Keratinocyte (primary cell): ENCODE data around the gene MYO16. TPM values are rescaled to one million over a fixed set of nuclear protein-coding genes. Genes with fewer than 3 reads are reported as not detected.

ENCODE experiments used
- DNase-seq: peaks from one replicate; pipeline ENCODE4 v3.0.0-alpha.2; 2011; ENCODE audit warnings: low read depth, missing footprints, low spot score
- FAIRE-seq: peaks from 2 replicates; lab custom pipeline; 2011; peaks lifted over from hg19 to GRCh38; lab: Jason Lieb, UNC
- H2AFZ ChIP-seq: 2 replicates; pipeline ENCODE4 v1.6.0; 2012; ENCODE audit warnings: low read length, control low read depth, inconsistent platforms; ENCODE audit not compliant: control insufficient read depth
- H3K27ac ChIP-seq: 2 replicates; pipeline ENCODE4 v1.5.1; 2011; ENCODE audit warnings: low read length; ENCODE audit not compliant: control insufficient read depth, insufficient read depth
- H3K27me3 ChIP-seq: 3 replicates; pipeline ENCODE4 v1.6.0; 2011; ENCODE audit warnings: low read length; ENCODE audit not compliant: control insufficient read depth, insufficient read depth; ENCODE audit errors: extremely low read depth
- H3K36me3 ChIP-seq, 2 experiments: 2 replicates in 1 of 2; 3 replicates in 1 of 2; pipeline ENCODE4 v1.5.1; 2011; ENCODE audit warnings: low read length in 2 of 2, mild to moderate bottlenecking in 1 of 2; ENCODE audit not compliant: control insufficient read depth in 2 of 2, insufficient read depth in 2 of 2; ENCODE audit errors: extremely low read depth in 1 of 2
- H3K4me1 ChIP-seq: 3 replicates; pipeline ENCODE4 v1.5.1; 2011; ENCODE audit warnings: low read length; ENCODE audit not compliant: control insufficient read depth, insufficient read depth; ENCODE audit errors: extremely low read depth
- H3K4me2 ChIP-seq: 3 replicates; pipeline ENCODE4 v1.6.0; 2011; ENCODE audit warnings: low read depth, low read length; ENCODE audit not compliant: control insufficient read depth, insufficient read depth; ENCODE audit errors: extremely low read depth
- H3K4me3 ChIP-seq, 3 experiments: fragments of 200-600 bp in 1 of 3; sonication (generic) in 1 of 3; 2 replicates in 2 of 3; 3 replicates in 1 of 3; pipeline ENCODE4 v1.5.1; 2011 to 2016; ENCODE audit warnings: low read length in 3 of 3, mild to moderate bottlenecking in 3 of 3, control low read depth in 2 of 3, inconsistent platforms in 1 of 3, low read depth in 1 of 3, mixed read lengths in 1 of 3, mixed run types in 1 of 3, moderate library complexity in 1 of 3; ENCODE audit not compliant: control insufficient read depth in 2 of 3, insufficient read depth in 2 of 3; ENCODE audit errors: extremely low read depth in 1 of 3
- H3K79me2 ChIP-seq: 2 replicates; pipeline ENCODE4 v1.6.0; 2012; ENCODE audit warnings: low read length; ENCODE audit not compliant: control insufficient read depth, insufficient read depth
- H3K9ac ChIP-seq: 3 replicates; pipeline ENCODE4 v1.6.0; 2011; ENCODE audit warnings: low read length; ENCODE audit not compliant: control insufficient read depth, insufficient read depth; ENCODE audit errors: extremely low read depth
- H3K9me1 ChIP-seq: 3 replicates; pipeline ENCODE4 v1.6.0; 2011; ENCODE audit warnings: low read length; ENCODE audit not compliant: control insufficient read depth, insufficient read depth; ENCODE audit errors: extremely low read depth
- H3K9me3 ChIP-seq: 2 replicates; pipeline ENCODE4 v1.5.1; 2012; ENCODE audit warnings: low read depth, low read length; ENCODE audit not compliant: control insufficient read depth
- H4K20me1 ChIP-seq: 3 replicates; pipeline ENCODE4 v1.6.0; 2011; ENCODE audit warnings: low read length; ENCODE audit not compliant: control insufficient read depth, insufficient read depth; ENCODE audit errors: extremely low read depth
- CTCF ChIP-seq, 3 experiments: IDR thresholded peaks in 1 of 3; conservative IDR thresholded peaks in 1 of 3; optimal IDR thresholded peaks in 1 of 3; 2 replicates in 2 of 3; 3 replicates in 1 of 3; pipeline versions ENCODE3 to v1.5.1; 2011; ENCODE audit warnings: low read length in 3 of 3, mild to moderate bottlenecking in 3 of 3, moderate library complexity in 2 of 3, control low read depth in 1 of 3, inconsistent platforms in 1 of 3; ENCODE audit not compliant: insufficient read depth in 2 of 3; ENCODE audit errors: extremely low read depth in 1 of 3
- EZH2 ChIP-seq: IDR thresholded peaks from one replicate; pipeline ENCODE4 v1.6.1; 2012; ENCODE audit warnings: inconsistent platforms, mild to moderate bottlenecking, low read length, moderate library complexity
- dilution Hi-C: fragments of 300-500 bp; cut with MboI; formaldehyde crosslinking; loops from one replicate; pipeline ENCODE4 v1.7.0; 2020; ENCODE audit warnings: low sequenced_read_pairs; ENCODE audit not compliant: extremely low pct_ligation_motif_present
- polyA plus RNA-seq, 5 experiments: library from polyadenylated mRNA; depleted of rRNA in 3 of 5; stranded (reverse) in 3 of 5; stranded (forward) in 1 of 5; unstranded in 1 of 5; fragments of >200 nt; gene quantifications; 1 replicate in 1 of 5; 2 replicates in 3 of 5; 3 replicates in 1 of 5; pipeline versions ENCODE4 v1.2.1 to v1.2.3, GENCODE V29; 2011 to 2012; ENCODE audit warnings: missing spikeins in 2 of 5, low read depth in 1 of 5, low replicate concordance in 1 of 5

MYO16 gene
- polyA plus RNA-seq, 1 donor (not counting 4 experiments of a cell fraction or from before 2014, with no cell fraction given), result 0.08 TPM

GRCh38 chr13:108624108-108624507 lies 5.3 kb upstream of the MYO16 start:
- FAIRE-seq, result no peak
- Histone ChIP-seq H3K36me3 (no peaks in the 10 kb centered on the region), H2AFZ (no peak overlapping the region), H3K4me1 (no peaks in the 10 kb centered on the region), H3K9ac (no peak overlapping the region), H3K27me3 (no peaks in the 10 kb centered on the region), H4K20me1 (no peaks in the 10 kb centered on the region), H3K4me2 (no peak overlapping the region), H3K9me1 (no peaks in the 10 kb centered on the region), H3K27ac (no peak overlapping the region), H3K9me3 (no peaks in the 10 kb centered on the region), H3K79me2 (no peaks in the 10 kb centered on the region), H3K4me3 (no peak overlapping the region)
- DNase-seq, result no peak
- TF ChIP-seq CTCF (optimal IDR thresholded peaks at IDR 0.05 in 1 of 3, IDR thresholded peaks at IDR 0.05 in 1 of 3, conservative IDR thresholded peaks at IDR 0.05 in 1 of 3; ENCODE audit: extremely low read depth in 1 of 3, insufficient read depth in 2 of 3, low read length in 3 of 3) (no peak), EZH2 (no peak)
- dilution Hi-C loops, result no loop called here

- H3K36me3 ChIP-seq, result no peaks in the 10 kb centered on the region
- no peaks in the 10 kb centered on the region for H3K27me3 ChIP-seq
- no peak overlapping the region for H3K9ac ChIP-seq
- no peak overlapping the region for H3K4me3 ChIP-seq
- dilution Hi-C loops, result no loop called here
- no peaks in the 10 kb centered on the region for H3K9me1 ChIP-seq
- no peak overlapping the region for H3K27ac ChIP-seq
- H3K9me3 ChIP-seq, result no peaks in the 10 kb centered on the region
- no peaks in the 10 kb centered on the region for H3K79me2 ChIP-seq
- no peaks in the 10 kb centered on the region for H4K20me1 ChIP-seq
- H3K4me1 ChIP-seq, result no peaks in the 10 kb centered on the region
- no peak overlapping the region for H2AFZ ChIP-seq
- DNase-seq (no peak), FAIRE-seq (no peak)
- no peak for TF ChIP-seq EZH2
- no peak overlapping the region for H3K4me2 ChIP-seq
These were observed 4.4 kb upstream of the MYO16 start for GRCh38 chr13:108624979-108625378.

GRCh38 chr13:108629988-108630387 lies 577 bp downstream of the MYO16 start:
- H3K36me3 ChIP-seq, result no peaks in the 10 kb centered on the region
- no peaks in the 10 kb centered on the region for H3K4me1 ChIP-seq
- DNase-seq (no peak), FAIRE-seq (no peak)
- no peak for TF ChIP-seq EZH2
- no peak for TF ChIP-seq CTCF (optimal IDR thresholded peaks at IDR 0.05 in 1 of 3, IDR thresholded peaks at IDR 0.05 in 1 of 3, conservative IDR thresholded peaks at IDR 0.05 in 1 of 3; ENCODE audit: extremely low read depth in 1 of 3, insufficient read depth in 2 of 3, low read length in 3 of 3)
- H3K9ac ChIP-seq, result no peak overlapping the region
- dilution Hi-C loops, result no loop called here
- no peak overlapping the region for H3K27ac ChIP-seq
- no peak overlapping the region for H3K4me2 ChIP-seq
- H3K4me3 ChIP-seq, result no peak overlapping the region
- no peaks in the 10 kb centered on the region for H3K27me3 ChIP-seq
- H3K79me2 ChIP-seq, result no peaks in the 10 kb centered on the region
- no peaks in the 10 kb centered on the region for H3K9me1 ChIP-seq
- H3K9me3 ChIP-seq, result no peaks in the 10 kb centered on the region
- H2AFZ ChIP-seq, result no peak overlapping the region
- no peaks in the 10 kb centered on the region for H4K20me1 ChIP-seq
